Measurements from ENCODE around the gene PKNOX2. TPM values are rescaled to one million over a fixed set of nuclear protein-coding genes. Genes with fewer than 3 reads are reported as not detected.
A peak's percentile ranks its signal among the peaks of the same experiment; 100 is the strongest.

The PKNOX2 gene
- total RNA-seq, 2 donors from 2014 or later, result 4.0 to 6.9 TPM

DNA sequence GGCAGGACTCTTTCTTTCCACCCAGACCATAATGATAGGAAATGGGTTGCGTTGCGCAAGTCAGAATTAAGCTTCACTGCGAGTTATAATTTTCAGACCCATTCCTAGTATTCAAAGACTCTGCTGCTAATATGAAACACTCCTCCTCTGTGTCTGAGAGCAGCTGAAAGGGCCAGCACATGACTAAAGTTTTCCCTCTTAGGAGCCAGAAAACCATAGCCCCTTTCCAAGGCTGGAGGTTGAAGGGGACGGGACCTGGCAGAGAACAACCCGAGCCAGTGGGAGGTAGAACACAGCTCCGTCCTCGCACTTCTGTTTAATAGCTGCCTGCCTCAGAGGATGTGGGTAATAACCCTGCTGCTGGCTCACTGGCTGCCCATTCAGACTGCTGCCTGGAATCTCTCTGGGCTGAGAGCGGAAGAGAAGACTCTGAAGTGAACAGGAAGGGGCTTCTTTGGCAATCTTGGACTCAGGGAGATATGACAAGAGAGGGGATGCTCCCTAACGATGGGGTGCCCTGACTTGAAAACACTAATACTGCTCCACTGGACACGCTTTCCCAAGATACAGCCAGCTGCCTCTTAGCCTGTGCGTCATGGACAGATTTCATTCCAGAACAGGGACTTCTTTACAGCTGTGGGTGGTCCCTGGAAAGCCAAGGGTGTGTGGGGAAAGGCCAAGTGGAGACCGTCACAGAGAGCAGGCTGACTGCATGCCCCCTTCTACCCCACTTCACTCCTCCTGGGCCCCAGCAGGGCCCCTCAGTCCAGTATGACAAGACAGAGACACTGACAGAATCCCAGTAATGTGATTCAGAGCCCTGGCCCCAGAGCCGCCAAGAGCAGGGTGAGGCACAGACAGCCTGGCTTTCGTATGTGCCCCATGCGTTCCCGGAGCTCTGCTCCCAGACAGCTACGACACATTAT is 174.6 kb downstream of the PKNOX2 start:
- no peak overlapping the region for H3K4me3 Mint-ChIP-seq
- H3K9me3 ChIP-seq (ENCODE audit: control insufficient read depth, low read length), result no peaks in the 10 kb centered on the region
- no peaks in the 10 kb centered on the region for H3K9me3 Mint-ChIP-seq
- no peaks in the 10 kb centered on the region for H3K4me1 ChIP-seq (ENCODE audit: control insufficient read depth, insufficient read depth, low read length)
- H3K27ac ChIP-seq (ENCODE audit: low read depth, low read length), result peak overlapping the region; percentile 44
- no peaks in the 10 kb centered on the region for H3K36me3 Mint-ChIP-seq (ENCODE audit: low read depth)
- DNase-seq, result no peak
- H3K9ac ChIP-seq (ENCODE audit: extremely low read depth, low read length, poor library complexity, severe bottlenecking), result no peak overlapping the region
- peaks cover 20% of the 10 kb centered on the region for H3K4me1 Mint-ChIP-seq
- TF ChIP-seq, protein P1, sequence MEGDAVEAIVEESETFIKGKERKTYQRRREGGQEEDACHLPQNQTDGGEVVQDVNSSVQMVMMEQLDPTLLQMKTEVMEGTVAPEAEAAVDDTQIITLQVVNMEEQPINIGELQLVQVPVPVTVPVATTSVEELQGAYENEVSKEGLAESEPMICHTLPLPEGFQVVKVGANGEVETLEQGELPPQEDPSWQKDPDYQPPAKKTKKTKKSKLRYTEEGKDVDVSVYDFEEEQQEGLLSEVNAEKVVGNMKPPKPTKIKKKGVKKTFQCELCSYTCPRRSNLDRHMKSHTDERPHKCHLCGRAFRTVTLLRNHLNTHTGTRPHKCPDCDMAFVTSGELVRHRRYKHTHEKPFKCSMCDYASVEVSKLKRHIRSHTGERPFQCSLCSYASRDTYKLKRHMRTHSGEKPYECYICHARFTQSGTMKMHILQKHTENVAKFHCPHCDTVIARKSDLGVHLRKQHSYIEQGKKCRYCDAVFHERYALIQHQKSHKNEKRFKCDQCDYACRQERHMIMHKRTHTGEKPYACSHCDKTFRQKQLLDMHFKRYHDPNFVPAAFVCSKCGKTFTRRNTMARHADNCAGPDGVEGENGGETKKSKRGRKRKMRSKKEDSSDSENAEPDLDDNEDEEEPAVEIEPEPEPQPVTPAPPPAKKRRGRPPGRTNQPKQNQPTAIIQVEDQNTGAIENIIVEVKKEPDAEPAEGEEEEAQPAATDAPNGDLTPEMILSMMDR (conservative IDR thresholded peaks at IDR 0.05), result no peak
- H3K27me3 Mint-ChIP-seq (ENCODE audit: insufficient read depth), result peaks cover 2% of the 10 kb centered on the region
- no peaks in the 10 kb centered on the region for H3K27me3 ChIP-seq (ENCODE audit: control insufficient read depth, insufficient read depth, low read length, poor library complexity, severe bottlenecking)
- 91 to 92% methylated on average over 10 to 17 of the region's 17 CpGs for WGBS, 2 experiments (ENCODE audit: insufficient coverage in 1 of 2, insufficient read length in 1 of 2)
- H3K27ac Mint-ChIP-seq, result no peak overlapping the region
- no peaks in the 10 kb centered on the region for H3K36me3 ChIP-seq (ENCODE audit: control insufficient read depth, insufficient read depth, low read length)
- H3K4me3 ChIP-seq (ENCODE audit: low read length), result no peak overlapping the region

GRCh38 chr11:125341676-125342075 is 177.1 kb downstream of the PKNOX2 start:
- no peak overlapping the region for H3K27ac ChIP-seq (ENCODE audit: low read depth, low read length)

DNA sequence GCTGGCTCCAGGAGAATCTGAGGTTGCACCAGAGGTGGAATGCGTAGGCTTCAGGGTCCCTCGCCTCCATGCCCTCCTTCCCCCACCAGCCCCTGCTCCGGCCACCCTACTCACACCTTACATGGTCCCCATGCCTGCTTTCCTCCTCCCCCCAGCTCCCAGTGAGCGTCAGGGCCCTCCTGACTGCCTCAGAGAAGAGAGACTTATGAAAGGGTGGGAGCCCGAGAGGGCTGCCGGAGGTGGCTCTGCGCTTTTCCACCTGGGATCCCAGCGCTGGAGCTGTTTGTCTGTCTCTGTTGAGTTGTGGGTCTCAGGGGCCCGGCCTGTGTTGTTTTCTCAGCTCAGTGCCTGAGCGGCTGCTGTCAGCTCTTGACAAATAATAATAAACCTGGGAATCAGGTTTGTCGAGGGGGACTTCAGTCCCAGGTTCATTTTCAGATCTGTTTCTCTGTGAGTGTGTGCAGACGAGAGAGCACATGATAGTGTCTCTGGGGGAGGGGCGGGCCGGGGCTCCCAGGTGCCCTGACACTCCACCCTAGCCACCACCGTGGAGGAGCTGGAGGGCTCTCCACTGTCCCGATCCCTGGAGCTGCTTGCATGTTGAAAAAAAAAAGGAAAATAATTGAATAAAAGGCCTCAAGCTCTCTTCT is 177.9 kb downstream of the PKNOX2 start:
- no peak for DNase-seq
- Histone ChIP-seq H3K4me1 (ENCODE audit: control insufficient read depth, insufficient read depth, low read length) (no peaks in the 10 kb centered on the region), H3K36me3 (ENCODE audit: control insufficient read depth, insufficient read depth, low read length) (no peaks in the 10 kb centered on the region), H3K9me3 (ENCODE audit: control insufficient read depth, low read length) (no peaks in the 10 kb centered on the region), H3K4me3 (ENCODE audit: low read length) (no peak overlapping the region), H3K27ac (ENCODE audit: low read depth, low read length) (no peak overlapping the region), H3K27me3 (ENCODE audit: control insufficient read depth, insufficient read depth, low read length, poor library complexity, severe bottlenecking) (peaks cover 6% of the 10 kb centered on the region), H3K9ac (ENCODE audit: extremely low read depth, low read length, poor library complexity, severe bottlenecking) (no peak overlapping the region)
- Mint-ChIP-seq H3K4me3 (no peak overlapping the region), H3K9me3 (no peaks in the 10 kb centered on the region), H3K36me3 (ENCODE audit: low read depth) (no peaks in the 10 kb centered on the region), H3K27me3 (ENCODE audit: insufficient read depth) (peaks cover 10% of the 10 kb centered on the region), H3K27ac (peak overlapping the region; percentile 35), H3K4me1 (peaks cover 29% of the 10 kb centered on the region)
- WGBS, 2 experiments (ENCODE audit: insufficient coverage in 1 of 2, insufficient read length in 1 of 2), result 88% methylated on average over 7 to 16 of the region's 16 CpGs
- TF ChIP-seq, protein P1 (conservative IDR thresholded peaks at IDR 0.05), result no peak

More at GRCh38 chr11:125341676-125342075, 177.1 kb downstream of the PKNOX2 start:
- no peak overlapping the region for H3K9ac ChIP-seq (ENCODE audit: extremely low read depth, low read length, poor library complexity, severe bottlenecking)
- Mint-ChIP-seq H3K4me3 (no peak overlapping the region), H3K27ac (no peak overlapping the region), H3K4me1 (peaks cover 29% of the 10 kb centered on the region), H3K9me3 (no peaks in the 10 kb centered on the region), H3K27me3 (ENCODE audit: insufficient read depth) (peaks cover 8% of the 10 kb centered on the region), H3K36me3 (ENCODE audit: low read depth) (no peaks in the 10 kb centered on the region)
- TF ChIP-seq, protein P1 (conservative IDR thresholded peaks at IDR 0.05), result no peak
- WGBS, 2 experiments (ENCODE audit: insufficient coverage in 1 of 2, insufficient read length in 1 of 2), result 95 to 98% methylated on average over 12 to 13 of the region's 13 CpGs
- H3K4me1 ChIP-seq (ENCODE audit: control insufficient read depth, insufficient read depth, low read length), result no peaks in the 10 kb centered on the region
- DNase-seq, result no peak
- no peaks in the 10 kb centered on the region for H3K9me3 ChIP-seq (ENCODE audit: control insufficient read depth, low read length)
- no peak overlapping the region for H3K4me3 ChIP-seq (ENCODE audit: low read length)
- H3K27me3 ChIP-seq (ENCODE audit: control insufficient read depth, insufficient read depth, low read length, poor library complexity, severe bottlenecking), result peaks cover 5% of the 10 kb centered on the region
- H3K36me3 ChIP-seq (ENCODE audit: control insufficient read depth, insufficient read depth, low read length), result no peaks in the 10 kb centered on the region

Measured in endodermal cell (in vitro differentiated cells).